Measurements from ENCODE around the gene SAPCD2.

Gene SAPCD2

DNA sequence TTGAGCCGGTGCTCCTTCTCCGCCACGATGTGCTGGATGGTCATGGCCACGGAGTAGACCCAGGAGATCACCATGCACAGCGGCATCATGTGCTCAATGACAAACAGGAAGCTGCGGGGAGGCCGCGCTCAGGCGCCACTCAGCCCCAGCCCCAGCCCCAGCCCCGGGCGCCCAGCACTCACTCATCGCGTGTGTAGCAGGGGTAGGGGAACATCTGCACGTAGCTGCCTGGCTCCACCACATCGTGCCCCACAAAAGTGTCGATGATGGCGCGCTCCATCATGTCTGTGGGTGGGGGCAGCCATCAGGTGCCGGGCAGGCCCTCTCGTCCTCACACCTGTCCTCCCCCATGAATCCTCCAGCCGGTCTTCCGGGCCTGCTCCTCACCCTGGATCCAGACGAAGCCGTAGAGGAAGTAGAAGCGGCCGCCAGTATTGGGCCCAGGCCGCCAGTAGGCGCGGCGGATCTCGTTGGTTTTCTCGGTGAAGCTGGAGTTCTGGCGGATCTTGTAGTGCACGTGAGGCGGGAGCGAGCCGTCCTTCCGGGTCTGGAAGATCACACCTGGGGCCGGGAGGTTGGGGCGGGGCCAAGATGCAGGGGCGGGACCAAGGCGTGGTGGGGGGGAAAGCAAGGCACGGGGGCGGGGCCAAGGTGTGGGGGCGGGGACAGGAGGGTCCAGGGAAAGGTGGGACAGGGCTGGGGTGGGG is 52.4 kb downstream of the SAPCD2 start:
- no peak for DNase-seq (ENCODE audit: low spot score)

DNA sequence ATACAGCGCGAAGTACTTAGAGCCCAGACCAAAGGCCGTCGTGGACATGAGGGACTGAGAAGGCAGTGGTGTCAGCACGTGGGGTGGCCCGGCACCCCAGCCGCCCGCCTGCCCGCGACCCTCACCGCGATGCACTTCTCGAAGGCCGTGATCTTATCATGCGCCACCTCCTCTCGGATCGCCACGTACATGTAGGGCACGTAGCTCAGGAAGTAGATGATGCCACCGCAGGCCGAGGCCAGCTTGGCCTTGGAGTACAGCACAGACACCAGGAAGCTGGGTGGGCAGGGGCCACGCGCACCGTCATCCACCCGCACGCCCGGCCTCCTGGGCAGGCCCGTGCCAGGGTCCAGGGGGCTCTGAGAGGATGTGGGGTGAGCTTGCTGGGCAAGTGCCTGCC is 53.3 kb downstream of the SAPCD2 start:
- DNase-seq (ENCODE audit: low spot score): no peak

DNA sequence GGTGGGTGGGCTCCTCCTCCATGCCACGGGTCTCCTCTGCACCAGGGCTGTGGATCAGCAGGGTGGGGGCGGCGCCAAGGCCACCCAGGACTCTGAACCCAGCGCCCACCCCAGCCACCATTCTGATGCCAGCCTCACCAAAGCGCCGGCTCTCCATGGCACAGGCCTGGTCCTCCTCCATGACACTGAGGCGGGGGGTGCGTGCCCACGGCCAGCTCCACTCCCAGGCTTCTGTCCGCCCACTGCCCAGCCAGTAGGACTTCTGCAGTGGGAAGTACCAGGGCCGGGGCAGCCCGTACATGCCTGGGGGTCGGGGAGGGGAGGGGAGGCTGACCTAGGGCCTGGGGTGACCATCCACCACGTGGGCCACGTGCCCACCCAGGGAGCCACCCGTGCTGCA is 53.9 kb downstream of the SAPCD2 start:
- DNase-seq (ENCODE audit: low spot score): no peak

DNA sequence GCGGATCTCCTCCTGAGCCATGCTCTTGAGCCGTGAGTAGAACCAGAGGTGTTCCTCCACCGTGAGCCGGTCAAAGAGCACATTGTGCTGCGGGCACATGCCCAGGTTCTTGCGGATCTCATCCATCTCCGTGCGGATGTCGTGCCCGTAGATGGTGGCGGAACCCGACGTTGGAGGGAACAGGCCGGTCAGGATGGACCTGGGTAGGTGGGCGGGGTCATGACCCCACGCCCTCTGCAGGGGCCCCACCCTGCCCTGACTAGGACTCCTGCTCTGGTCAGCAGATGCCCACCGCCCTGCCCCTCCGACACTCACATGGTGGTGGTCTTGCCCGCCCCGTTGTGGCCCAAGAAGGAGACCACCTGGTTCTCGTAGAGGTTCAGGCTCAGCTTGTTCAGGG is 54.4 kb downstream of the SAPCD2 start:
- no peak for DNase-seq (ENCODE audit: low spot score)

DNA sequence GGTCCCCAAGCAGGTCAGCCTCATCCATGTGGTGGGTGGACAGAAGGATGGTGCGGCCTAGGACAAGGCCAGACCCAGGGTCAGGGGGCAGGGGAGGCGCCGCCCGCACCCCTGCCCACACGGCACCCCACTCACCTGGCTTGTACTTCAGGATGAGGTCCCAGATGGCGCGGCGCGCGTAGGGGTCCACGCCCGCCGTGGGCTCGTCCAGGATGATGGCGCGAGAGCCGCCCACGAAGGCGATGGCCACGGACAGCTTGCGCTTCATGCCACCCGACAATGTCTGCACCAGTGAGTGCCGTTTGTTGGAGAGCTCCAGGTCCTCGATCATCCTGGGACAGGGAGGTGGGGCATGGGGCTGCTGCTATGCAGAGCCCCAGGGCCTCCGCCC is 54.8 kb downstream of the SAPCD2 start:
- no peak for DNase-seq (ENCODE audit: low spot score)

DNA sequence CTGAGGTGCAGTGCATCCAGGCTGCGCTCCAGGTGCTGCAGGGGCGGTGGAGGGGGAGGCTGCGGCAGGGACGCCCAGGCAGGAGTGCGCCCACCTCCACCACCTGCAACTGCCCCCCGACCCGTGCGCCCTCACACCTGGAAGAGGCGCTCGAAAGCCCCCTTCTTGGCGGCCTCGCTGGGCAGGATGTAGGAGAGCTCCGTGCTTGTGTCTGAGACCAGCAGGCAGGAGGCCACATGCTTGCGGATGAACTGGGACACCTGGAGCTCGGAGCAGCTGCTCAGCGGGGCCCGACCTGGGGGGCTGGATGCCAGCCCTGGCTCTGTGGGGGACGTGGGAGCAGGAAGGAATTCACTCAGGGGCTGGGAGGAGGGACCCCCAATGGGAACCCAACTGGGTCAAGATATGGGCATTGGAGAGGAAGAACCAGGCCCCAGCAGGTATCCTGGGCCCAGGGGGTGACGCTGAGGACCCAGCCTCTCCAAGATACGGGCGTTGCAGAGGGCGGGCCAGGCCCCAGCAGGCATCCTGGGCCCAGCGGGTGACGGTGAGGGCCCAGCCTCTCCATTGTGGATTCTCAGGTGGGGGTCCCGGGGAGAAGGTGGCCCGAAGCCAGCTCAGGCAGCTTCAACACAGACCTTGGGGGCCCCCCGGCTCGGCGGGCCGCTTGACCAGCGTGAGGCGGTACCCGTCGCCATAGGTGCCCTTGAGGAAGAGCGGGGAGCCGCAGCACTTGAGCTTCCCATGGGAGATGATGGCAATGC is 55.4 kb downstream of the SAPCD2 start:
- DNase-seq (ENCODE audit: low spot score): no peak

DNA sequence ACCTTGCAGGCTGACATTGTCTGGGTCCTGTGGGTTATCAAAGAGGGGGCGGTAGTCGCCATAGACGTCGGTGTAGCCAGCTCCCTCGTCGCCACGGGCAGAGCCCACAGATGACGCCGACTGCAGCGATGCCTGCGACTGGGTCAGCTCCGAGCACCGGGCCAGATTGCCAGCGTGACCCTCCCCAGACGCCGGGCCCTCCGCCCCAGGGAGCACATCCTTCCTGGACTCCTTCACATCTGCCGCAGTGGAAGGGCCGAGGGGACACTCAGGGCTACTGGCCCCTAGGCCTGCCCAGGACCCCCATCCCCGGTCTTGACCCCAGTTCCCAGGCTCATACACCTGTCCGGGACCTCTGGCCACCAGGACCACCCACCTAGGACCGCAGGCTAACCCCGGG is 56.2 kb downstream of the SAPCD2 start:
- no peak for DNase-seq (ENCODE audit: low spot score)

DNA sequence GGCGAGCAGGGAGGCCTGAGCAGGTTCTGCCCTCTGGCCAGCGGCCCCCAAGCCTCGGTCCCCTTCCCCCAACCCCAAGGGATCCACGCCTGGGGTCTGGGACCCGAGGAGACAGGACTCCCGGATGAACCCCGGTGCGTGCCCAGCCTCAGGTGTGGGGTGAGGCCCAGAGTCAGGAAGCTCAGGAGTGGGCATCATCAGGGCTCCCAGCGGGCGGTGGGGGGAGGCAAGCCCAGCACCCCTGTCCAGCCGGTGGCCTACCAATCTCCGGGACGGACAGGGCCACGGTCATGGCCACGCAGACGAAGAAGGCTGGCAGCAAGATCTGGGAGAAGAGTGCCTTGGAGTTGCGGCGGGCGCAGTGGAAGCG is 56.8 kb downstream of the SAPCD2 start:
- DNase-seq (ENCODE audit: low spot score): no peak

DNA sequence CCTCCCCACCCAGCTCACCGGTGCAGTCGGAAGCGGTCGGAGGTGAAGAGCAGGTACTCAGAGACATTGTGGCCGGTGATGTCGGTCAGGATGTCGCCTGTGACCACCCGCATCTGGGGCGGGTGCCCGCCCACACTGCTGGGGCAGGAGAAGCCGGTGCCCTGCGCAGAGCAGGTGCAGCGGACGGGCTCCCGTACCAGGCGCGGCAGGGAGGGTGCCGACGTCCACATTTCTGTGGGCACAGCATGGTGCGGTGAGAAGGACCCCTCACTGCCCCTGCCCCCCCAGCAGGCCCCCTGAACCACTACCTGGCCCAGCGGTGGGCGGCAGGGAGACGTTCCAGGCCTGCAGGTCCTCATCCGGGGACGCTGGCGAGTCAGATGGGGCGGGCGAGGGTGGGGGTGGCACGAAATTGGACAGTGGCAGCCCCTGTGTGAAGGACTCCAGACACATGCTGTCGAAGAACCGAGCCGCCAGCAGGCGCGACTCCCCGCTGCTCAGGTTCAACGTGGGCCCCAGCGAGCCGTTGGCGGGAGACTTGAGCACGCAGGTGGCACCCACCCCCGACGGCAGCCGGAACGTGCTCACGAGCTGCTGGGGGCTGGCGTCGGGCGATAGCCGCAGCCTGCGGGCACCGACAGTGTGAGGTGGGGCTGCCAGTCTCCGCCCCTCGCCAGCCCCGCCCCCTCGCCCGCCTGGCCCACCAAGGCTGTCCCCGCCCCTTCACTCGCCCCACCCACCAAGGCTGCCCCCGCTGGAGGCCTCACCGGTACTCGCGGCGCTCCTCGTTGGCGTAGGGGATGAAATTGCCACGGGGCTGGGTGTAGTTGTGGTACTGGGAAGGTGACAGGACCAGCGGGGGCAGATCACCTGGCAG is 57.4 kb downstream of the SAPCD2 start:
- no peak for DNase-seq (ENCODE audit: low spot score)
